K562 (cell line): ENCODE measurements around the gene ZNF148. TPM values are rescaled to one million over a fixed set of nuclear protein-coding genes. Genes with fewer than 3 reads are reported as not detected.

Source experiments
- C11orf30 ChIP-seq: fragments of 450-650 bp; IDR thresholded peaks from 2 replicates; pipeline ENCODE4 v1.6.1; 2016; ENCODE audit warnings: low read depth, mild to moderate bottlenecking
- KDM5B ChIP-seq: fragments of 200-600 bp; sonication (generic); IDR thresholded peaks from 2 replicates; pipeline ENCODE4 v1.6.1; 2012; ENCODE audit warnings: low read depth, mild to moderate bottlenecking, moderate library complexity, low read length, control low read depth, inconsistent platforms; ENCODE audit not compliant: insufficient replicate concordance
- NFE2 ChIP-seq: IDR thresholded peaks from 2 replicates; pipeline ENCODE4 v1.6.1; 2014; ENCODE audit warnings: antibody characterized with exemption, low read depth
- POLR3G ChIP-seq: IDR thresholded peaks from 2 replicates; pipeline ENCODE4 v1.6.1; 2011; ENCODE audit not compliant: insufficient read length, insufficient replicate concordance; ENCODE audit errors: extremely low read depth
- ZBTB40 ChIP-seq, 2 experiments: fragments of 450-650 bp in 1 of 2; sonication (generic) in 1 of 2; formaldehyde crosslinking in 1 of 2; IDR thresholded peaks; 2 replicates each; pipeline versions ENCODE4 v1.7.1 to v1.9.0; 2016 to 2022; ENCODE audit warnings: inconsistent platforms in 1 of 2, mild to moderate bottlenecking in 1 of 2, missing genetic modification reagents in 1 of 2
- ZNF592 ChIP-seq: fragments of 450-650 bp; IDR thresholded peaks from 2 replicates; pipeline ENCODE4 v1.6.1; 2017; ENCODE audit warnings: antibody characterized with exemption, mild to moderate bottlenecking
- ZNF764 ChIP-seq: fragments of 250-450 bp; sonication (Bioruptor Pico); IDR thresholded peaks from 2 replicates; pipeline ENCODE4 v1.4.0; 2020; ENCODE audit warnings: low read depth, mild to moderate bottlenecking, moderate library complexity
- polyA plus RNA-seq, 8 experiments: library from polyadenylated mRNA; depleted of rRNA in 4 of 8; stranded (reverse) in 5 of 8; unstranded in 3 of 8; fragments of >200 nt; fragmentation: Nextera tagmentation in 2 of 8; fragmentation: Illumina TruSeq in 1 of 8; extraction: Ambion mirVana in 2 of 8; extraction: Trizol in 1 of 8; gene quantifications; 2 replicates each; pipeline versions ENCODE4 v1.2.1 to v1.2.3, GENCODE V29; 2011 to 2014; ENCODE audit warnings: inconsistent platforms in 1 of 8, missing spikeins in 1 of 8
- total RNA-seq, 7 experiments: library from RNA; depleted of rRNA in 6 of 7; stranded (reverse); fragments of >200 nt in 6 of 7; fragmentation: Illumina TruSeq in 2 of 7; extraction: Trizol in 2 of 7; gene quantifications; 2 replicates each; pipeline versions ENCODE4 v1.2.1 to v1.2.3, GENCODE V29; 2011 to 2021; ENCODE audit warnings: low replicate concordance in 1 of 7
- TF ChIP-seq, protein P1 (sequence below), 2 experiments: IDR thresholded peaks in 1 of 2; conservative IDR thresholded peaks in 1 of 2; 2 replicates each; pipeline ENCODE4 v1.6.1; 2016; ENCODE audit warnings: low read depth in 2 of 2, mild to moderate bottlenecking in 1 of 2, missing compliant biosample characterization in 1 of 2, missing genetic modification characterization in 1 of 2, moderate library complexity in 1 of 2

The ZNF148 gene
- total and polyA plus RNA-seq, 9 of the 15 experiments (the other 6 are each of a cell fraction or from before 2014, with no cell fraction given), result 2.7 to 15.1 (median 8.3) TPM

GRCh38 chr3:125374996-125375941 lies at the start of gene ZNF148 (continued):
- TF ChIP-seq ZBTB40 (IDR thresholded peaks at IDR 0.05), result peak; percentile 55; the same call in 1 of the 2 replicates
- no peak for TF ChIP-seq ZBTB40 (CRISPR knock-in tag; IDR thresholded peaks at IDR 0.05)
- TF ChIP-seq KDM5B, result peak; percentile 86
- no peak for TF ChIP-seq ZNF592
- peak; percentile 49 for TF ChIP-seq C11orf30
- TF ChIP-seq ZNF764 (CRISPR knock-in tag), result no peak
- TF ChIP-seq, protein P1, sequence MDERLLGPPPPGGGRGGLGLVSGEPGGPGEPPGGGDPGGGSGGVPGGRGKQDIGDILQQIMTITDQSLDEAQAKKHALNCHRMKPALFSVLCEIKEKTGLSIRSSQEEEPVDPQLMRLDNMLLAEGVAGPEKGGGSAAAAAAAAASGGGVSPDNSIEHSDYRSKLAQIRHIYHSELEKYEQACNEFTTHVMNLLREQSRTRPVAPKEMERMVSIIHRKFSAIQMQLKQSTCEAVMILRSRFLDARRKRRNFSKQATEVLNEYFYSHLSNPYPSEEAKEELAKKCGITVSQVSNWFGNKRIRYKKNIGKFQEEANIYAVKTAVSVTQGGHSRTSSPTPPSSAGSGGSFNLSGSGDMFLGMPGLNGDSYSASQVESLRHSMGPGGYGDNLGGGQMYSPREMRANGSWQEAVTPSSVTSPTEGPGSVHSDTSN (CRISPR knock-in tag; IDR thresholded peaks at IDR 0.05; ENCODE audit: low read depth), result no peak
- TF ChIP-seq, protein P1 (tag; conservative IDR thresholded peaks at IDR 0.05; ENCODE audit: low read depth), result no peak
- no peak for TF ChIP-seq NFE2
- TF ChIP-seq POLR3G, result no peak
